ENCODE results near the gene PPP6C.
"Not testable (repeated sequence)": the region's sequence is repeated elsewhere in the genome, so short reads cannot be mapped to it uniquely, and the experiment has no call there.

Gene PPP6C

GRCh38 chr9:125133403-125134329, 55.9 kb downstream of the PPP6C start:
- TF ChIP-seq LEF1 (IDR thresholded peaks at IDR 0.05; ENCODE audit: borderline replicate concordance) (no peak), ELF4 (IDR thresholded peaks at IDR 0.05) (no peak), CTBP1 (IDR thresholded peaks at IDR 0.05; ENCODE audit: borderline replicate concordance) (no peak), FOXM1 (IDR thresholded peaks at IDR 0.05; ENCODE audit: borderline replicate concordance) (no peak), ARNT (IDR thresholded peaks at IDR 0.05) (no peak), SP1 (IDR thresholded peaks at IDR 0.05) (no peak), HDGF (IDR thresholded peaks at IDR 0.05; ENCODE audit: borderline replicate concordance) (no peak), NFRKB (IDR thresholded peaks at IDR 0.05) (no peak), L3MBTL2 (conservative IDR thresholded peaks at IDR 0.05) (no peak), BHLHE40 (IDR thresholded peaks at IDR 0.05; ENCODE audit: borderline replicate concordance) (no peak), TARDBP (IDR thresholded peaks at IDR 0.05) (no peak), ZNF384 (IDR thresholded peaks at IDR 0.05) (no peak), FOXA1 (IDR thresholded peaks at IDR 0.05) (no peak), PKNOX1 (IDR thresholded peaks at IDR 0.05) (no peak), FOXK2 (IDR thresholded peaks at IDR 0.05) (no peak), SUZ12 (IDR thresholded peaks at IDR 0.05) (no peak)
- ChIA-PET POLR2A (no interaction called here), CTCF (no interaction called here)
- DNase-seq (ENCODE audit: extremely low spot score): no peak

GRCh38 chr9:125131778-125132177, 57.8 kb downstream of the PPP6C start:
- POLR2A ChIA-PET: interaction anchor here (0.6 to 1.3 kb wide), 2 partner anchors 12 to 263 kb away, joined by 3 read pairs; partner anchors contain the start of gene SCAI
- DNase-seq (ENCODE audit: extremely low spot score): no peak
- TF ChIP-seq ZNF384 (IDR thresholded peaks at IDR 0.05) (no peak), TARDBP (IDR thresholded peaks at IDR 0.05) (no peak), ARNT (IDR thresholded peaks at IDR 0.05) (no peak), BHLHE40 (IDR thresholded peaks at IDR 0.05; ENCODE audit: borderline replicate concordance) (no peak), FOXA1 (IDR thresholded peaks at IDR 0.05) (no peak), NFRKB (IDR thresholded peaks at IDR 0.05) (no peak), LEF1 (IDR thresholded peaks at IDR 0.05; ENCODE audit: borderline replicate concordance) (no peak), L3MBTL2 (conservative IDR thresholded peaks at IDR 0.05) (no peak)

DNA sequence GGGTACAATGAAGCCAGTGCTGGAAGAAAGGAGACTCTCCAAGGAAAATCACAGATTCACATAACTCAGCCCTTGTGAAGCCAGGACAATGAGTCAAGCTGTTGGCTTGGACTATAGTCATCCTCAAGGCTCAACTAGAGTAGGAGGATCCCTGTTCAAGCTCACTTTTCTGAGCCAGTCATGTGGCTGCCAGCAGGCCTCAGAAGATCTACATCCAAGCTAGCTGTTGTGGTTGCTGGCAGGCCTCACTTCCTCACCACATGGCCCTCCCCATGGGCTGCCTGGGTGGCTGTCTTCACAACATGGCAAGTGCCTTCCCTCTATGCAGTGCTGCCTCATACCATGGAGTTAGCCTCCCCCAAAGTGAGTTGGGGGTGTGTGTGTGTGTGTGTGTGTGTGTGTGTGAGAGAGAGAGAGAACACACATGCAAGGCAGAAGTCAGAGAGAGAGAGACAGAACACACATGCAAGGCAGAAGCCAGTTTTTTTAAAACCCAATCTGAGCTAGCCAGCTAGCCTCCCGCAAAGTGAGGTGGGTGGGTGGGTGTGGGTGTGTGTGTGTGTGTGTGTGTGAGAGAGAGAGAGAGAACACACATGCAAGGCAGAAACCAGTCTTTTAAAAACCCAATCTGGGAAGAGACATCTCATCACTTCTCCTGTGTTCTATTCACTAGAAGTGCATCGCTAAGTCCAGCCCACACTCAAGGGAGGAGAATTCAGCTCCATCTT, 63.4 kb downstream of the PPP6C start:
- ChIA-PET POLR2A (interaction anchor here (1.7 kb wide), 1 partner anchor 115 kb away, joined by 4 read pairs; the partner anchor contains the start of gene HSPA5), CTCF (interaction anchor here (0.6 kb wide), 1 partner anchor 239 kb away, joined by 3 read pairs; no protein-coding TSS in a partner anchor)
- DNase-seq (ENCODE audit: extremely low spot score): no peak
- no peak for TF ChIP-seq PKNOX1 (IDR thresholded peaks at IDR 0.05)
- no peak for TF ChIP-seq FOXA1 (IDR thresholded peaks at IDR 0.05)
- no peak for TF ChIP-seq HDGF (IDR thresholded peaks at IDR 0.05; ENCODE audit: borderline replicate concordance)
- no peak for TF ChIP-seq ELF4 (IDR thresholded peaks at IDR 0.05)
- no peak for TF ChIP-seq SUZ12 (IDR thresholded peaks at IDR 0.05)
- no peak for TF ChIP-seq BHLHE40 (IDR thresholded peaks at IDR 0.05; ENCODE audit: borderline replicate concordance)

More at GRCh38 chr9:125131778-125132177, 57.8 kb downstream of the PPP6C start:
- CTCF ChIA-PET: no interaction called here

DNA sequence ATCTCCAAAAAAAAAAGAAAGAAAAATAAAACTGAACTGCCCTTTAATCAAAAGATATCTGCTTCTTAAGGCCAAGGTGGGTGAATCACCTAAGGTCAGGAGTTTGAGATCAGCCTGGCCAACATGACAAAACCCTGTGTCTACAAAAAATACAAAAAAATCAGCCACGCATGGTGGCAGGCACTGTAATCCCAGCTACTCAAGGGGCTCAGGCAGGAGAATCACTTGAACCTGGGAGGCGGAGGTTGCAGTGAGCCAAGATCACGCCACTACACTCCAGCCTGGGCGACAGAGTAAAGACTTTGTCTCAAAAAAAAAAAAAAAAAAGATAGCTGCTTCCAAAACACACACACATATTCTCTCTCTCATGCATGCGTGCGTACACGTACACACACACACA, 64.1 kb downstream of the PPP6C start:
- no peak for TF ChIP-seq FOXK2 (IDR thresholded peaks at IDR 0.05)
- TF ChIP-seq L3MBTL2 (conservative IDR thresholded peaks at IDR 0.05): no peak
- no peak for TF ChIP-seq PKNOX1 (IDR thresholded peaks at IDR 0.05)
- TF ChIP-seq FOXA1 (IDR thresholded peaks at IDR 0.05): no peak
- no peak for TF ChIP-seq CTBP1 (IDR thresholded peaks at IDR 0.05; ENCODE audit: borderline replicate concordance)
- DNase-seq (ENCODE audit: extremely low spot score): no peak
- POLR2A ChIA-PET: interaction anchor here (1.7 kb wide), 1 partner anchor 116 kb away, joined by 4 read pairs; the partner anchor contains the start of gene HSPA5
- CTCF ChIA-PET: interaction anchor here (0.6 kb wide), 1 partner anchor 238 kb away, joined by 3 read pairs; no protein-coding TSS in a partner anchor

- POLR2A ChIA-PET: no interaction called here
- TF ChIP-seq LEF1 (IDR thresholded peaks at IDR 0.05; ENCODE audit: borderline replicate concordance) (no peak), ZNF384 (IDR thresholded peaks at IDR 0.05) (no peak), ELF4 (IDR thresholded peaks at IDR 0.05) (no peak)
- no peak for DNase-seq (ENCODE audit: extremely low spot score)
- CTCF ChIA-PET: no interaction called here
Observed at GRCh38 chr9:125121146-125121545, 68.5 kb downstream of the PPP6C start.

DNA sequence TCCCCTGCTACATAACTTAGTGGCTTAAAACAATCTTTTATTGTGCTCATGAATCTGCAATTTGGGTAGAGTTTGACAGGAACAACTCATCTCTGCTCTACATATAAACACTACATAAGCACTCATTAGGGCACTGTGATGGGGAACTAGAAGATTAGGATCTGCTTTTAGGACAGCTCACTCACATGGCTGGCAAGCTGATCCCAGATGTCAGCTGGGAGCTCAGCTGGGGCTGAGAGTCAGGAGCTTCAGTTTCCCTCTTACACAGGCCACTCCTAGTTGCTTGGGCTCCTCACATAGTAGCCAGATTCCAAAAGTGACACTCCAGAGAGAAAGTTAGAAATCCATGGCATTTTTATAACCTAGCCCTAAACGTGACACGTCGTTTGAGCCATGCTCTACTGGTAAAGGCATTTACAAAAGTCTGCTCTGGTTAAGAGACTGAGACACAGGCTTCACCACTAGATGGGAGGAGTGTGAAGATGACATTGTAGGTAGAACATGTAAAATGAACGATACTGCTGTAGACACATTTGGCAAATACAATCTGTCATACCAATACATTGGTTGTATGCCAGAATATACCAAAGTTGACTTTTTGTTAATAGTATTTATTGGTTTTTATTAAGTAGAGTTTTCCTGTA, 69.8 kb downstream of the PPP6C start:
- no peak for TF ChIP-seq TARDBP (IDR thresholded peaks at IDR 0.05)
- TF ChIP-seq ZNF384 (IDR thresholded peaks at IDR 0.05): no peak
- no peak for TF ChIP-seq FOXK2 (IDR thresholded peaks at IDR 0.05)
- TF ChIP-seq L3MBTL2 (conservative IDR thresholded peaks at IDR 0.05): no peak
- TF ChIP-seq SP1 (IDR thresholded peaks at IDR 0.05): no peak
- no peak for TF ChIP-seq HDGF (IDR thresholded peaks at IDR 0.05; ENCODE audit: borderline replicate concordance)
- TF ChIP-seq ARNT (IDR thresholded peaks at IDR 0.05): no peak
- no peak for TF ChIP-seq NFRKB (IDR thresholded peaks at IDR 0.05)
- TF ChIP-seq ELF4 (IDR thresholded peaks at IDR 0.05): no peak
- TF ChIP-seq FOXA1 (IDR thresholded peaks at IDR 0.05): no peak
- TF ChIP-seq SUZ12 (IDR thresholded peaks at IDR 0.05): no peak
- ChIA-PET POLR2A (interaction anchor here (0.6 kb wide), 1 partner anchor 16 kb away, joined by 3 read pairs; no protein-coding TSS in a partner anchor), CTCF (no interaction called here)
- DNase-seq (ENCODE audit: extremely low spot score): no peak

- POLR2A ChIA-PET; CTCF ChIA-PET; DNase-seq (ENCODE audit: extremely low spot score): not testable (repeated sequence)
Observed at GRCh38 chr9:125118696-125119095, 70.9 kb downstream of the PPP6C start.

GRCh38 chr9:125114503-125114902, 75.1 kb downstream of the PPP6C start:
- CTCF ChIA-PET; DNase-seq (ENCODE audit: extremely low spot score); POLR2A ChIA-PET: not testable (repeated sequence)

Measured in HEK293T (cell line).